ENCODE data around the gene MT1F. TPM values are rescaled to one million over a fixed set of nuclear protein-coding genes. Genes with fewer than 3 reads are reported as not detected.

The MT1F gene
- total RNA-seq, 2 donors from 2014 or later, result 27.5 to 92.0 TPM

DNA sequence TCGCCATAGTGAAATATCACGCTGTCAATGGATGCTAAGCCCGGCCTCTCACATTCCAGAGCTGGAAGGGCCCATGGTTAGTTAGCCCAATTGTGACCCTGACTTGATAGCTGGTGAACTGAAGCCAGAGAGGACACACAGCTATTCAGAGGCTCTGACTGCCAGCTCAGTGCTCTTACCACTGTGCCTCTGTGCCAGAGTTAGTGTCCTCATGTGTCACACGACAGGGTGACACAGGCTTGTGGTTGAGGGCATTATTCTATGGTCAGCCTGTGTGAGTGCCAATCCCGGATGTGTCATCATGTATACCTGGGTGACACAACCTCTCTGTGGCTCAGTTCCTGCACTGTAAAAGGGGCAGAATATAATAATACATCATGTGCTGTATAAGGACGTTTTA is 22.1 kb downstream of the MT1F start:
- no peaks in the 10 kb centered on the region for H3K27me3 ChIP-seq
- WGBS, 2 donors, result 77 to 85% methylated on average over 5 to 6 of the region's 6 CpGs
- H3K27ac ChIP-seq, result peak overlapping the region in 1 of 4 donors; percentile 41
- H3K4me1 ChIP-seq, result peaks cover 61% of the 10 kb centered on the region
- no peaks in the 10 kb centered on the region for H3K9me3 ChIP-seq
- intact Hi-C loops (cut with DNase I), result no loop called here
- no peaks in the 10 kb centered on the region for H3K36me3 ChIP-seq (replicated peaks in 1 of 2; ENCODE audit: insufficient read depth in 1 of 2, low read depth in 2 of 2)
- no peak overlapping the region for H3K4me3 ChIP-seq
- DNase-seq (peak in 2 of 4 donors; percentile 5 to 8), ATAC-seq (no peak)
- TF ChIP-seq, protein P1, sequence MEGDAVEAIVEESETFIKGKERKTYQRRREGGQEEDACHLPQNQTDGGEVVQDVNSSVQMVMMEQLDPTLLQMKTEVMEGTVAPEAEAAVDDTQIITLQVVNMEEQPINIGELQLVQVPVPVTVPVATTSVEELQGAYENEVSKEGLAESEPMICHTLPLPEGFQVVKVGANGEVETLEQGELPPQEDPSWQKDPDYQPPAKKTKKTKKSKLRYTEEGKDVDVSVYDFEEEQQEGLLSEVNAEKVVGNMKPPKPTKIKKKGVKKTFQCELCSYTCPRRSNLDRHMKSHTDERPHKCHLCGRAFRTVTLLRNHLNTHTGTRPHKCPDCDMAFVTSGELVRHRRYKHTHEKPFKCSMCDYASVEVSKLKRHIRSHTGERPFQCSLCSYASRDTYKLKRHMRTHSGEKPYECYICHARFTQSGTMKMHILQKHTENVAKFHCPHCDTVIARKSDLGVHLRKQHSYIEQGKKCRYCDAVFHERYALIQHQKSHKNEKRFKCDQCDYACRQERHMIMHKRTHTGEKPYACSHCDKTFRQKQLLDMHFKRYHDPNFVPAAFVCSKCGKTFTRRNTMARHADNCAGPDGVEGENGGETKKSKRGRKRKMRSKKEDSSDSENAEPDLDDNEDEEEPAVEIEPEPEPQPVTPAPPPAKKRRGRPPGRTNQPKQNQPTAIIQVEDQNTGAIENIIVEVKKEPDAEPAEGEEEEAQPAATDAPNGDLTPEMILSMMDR (IDR thresholded peaks at IDR 0.05), result no peak
- TF ChIP-seq POLR2A (IDR thresholded peaks at IDR 0.05), result no peak

DNA sequence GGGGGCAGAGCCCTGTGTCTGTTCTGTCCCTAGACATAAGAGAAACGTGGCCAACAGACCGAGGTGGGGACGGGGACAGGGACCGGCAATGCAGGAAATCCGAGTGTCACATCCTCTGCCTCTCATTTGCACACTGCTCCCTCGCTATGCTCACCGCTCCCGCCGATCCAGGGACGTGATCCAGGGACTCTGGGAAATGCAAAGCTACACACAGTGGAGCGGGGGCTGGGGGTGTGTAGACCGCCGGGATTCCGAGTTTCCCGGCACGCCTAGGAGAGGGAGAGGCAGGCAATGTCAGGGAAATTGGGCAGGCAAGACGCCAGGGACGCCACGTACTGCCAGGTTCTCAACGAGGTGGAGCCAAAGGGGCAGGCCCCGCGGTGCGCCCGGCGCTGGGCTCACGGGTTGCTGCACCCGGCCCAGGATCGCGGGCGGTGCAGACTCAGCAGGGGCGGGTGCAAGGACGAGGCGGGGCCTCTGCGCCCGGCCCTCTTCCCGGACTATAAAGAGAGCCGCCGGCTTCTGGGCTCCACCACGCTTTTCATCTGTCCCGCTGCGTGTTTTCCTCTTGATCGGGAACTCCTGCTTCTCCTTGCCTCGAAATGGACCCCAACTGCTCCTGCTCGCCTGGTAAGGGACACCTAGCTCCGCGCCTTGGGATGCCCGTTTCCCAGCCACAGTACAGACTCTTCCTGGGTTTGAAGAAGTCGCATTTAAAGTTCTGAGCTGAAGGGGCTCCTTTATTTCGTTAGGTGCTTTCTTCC is 24.4 kb downstream of the MT1F start, which contains the start of gene MT1X:
MT1X (plus strand) TSS at position 532 of the 764 bp plus-strand sequence; CDS start at position 603, 71 bp downstream.
- no peaks in the 10 kb centered on the region for H3K27me3 ChIP-seq
- TF ChIP-seq, protein P1 (IDR thresholded peaks at IDR 0.05), result peak in 1 of 7 experiments; percentile 6
- peak; percentile 99 to 100 (median 100) for TF ChIP-seq POLR2A (IDR thresholded peaks at IDR 0.05)
- H3K27ac ChIP-seq, result peak within 1 kb of the TSS; percentile 81 to 93 (median 88)
- no peaks in the 10 kb centered on the region for H3K9me3 ChIP-seq
- ATAC-seq (peak; percentile 93), DNase-seq (peak; percentile 96 to 98 (median 98))
- peak within 1 kb of the TSS; percentile 60 to 64 for H3K4me3 ChIP-seq
- H3K36me3 ChIP-seq (replicated peaks in 1 of 2; ENCODE audit: insufficient read depth in 1 of 2, low read depth in 2 of 2), result no peaks in the 10 kb centered on the region
- WGBS, 2 donors, result 0 to 1% methylated on average over 16 to 49 of the region's 49 CpGs
- peaks cover 72% of the 10 kb centered on the region for H3K4me1 ChIP-seq
- intact Hi-C loops (cut with DNase I), result no loop called here

DNA sequence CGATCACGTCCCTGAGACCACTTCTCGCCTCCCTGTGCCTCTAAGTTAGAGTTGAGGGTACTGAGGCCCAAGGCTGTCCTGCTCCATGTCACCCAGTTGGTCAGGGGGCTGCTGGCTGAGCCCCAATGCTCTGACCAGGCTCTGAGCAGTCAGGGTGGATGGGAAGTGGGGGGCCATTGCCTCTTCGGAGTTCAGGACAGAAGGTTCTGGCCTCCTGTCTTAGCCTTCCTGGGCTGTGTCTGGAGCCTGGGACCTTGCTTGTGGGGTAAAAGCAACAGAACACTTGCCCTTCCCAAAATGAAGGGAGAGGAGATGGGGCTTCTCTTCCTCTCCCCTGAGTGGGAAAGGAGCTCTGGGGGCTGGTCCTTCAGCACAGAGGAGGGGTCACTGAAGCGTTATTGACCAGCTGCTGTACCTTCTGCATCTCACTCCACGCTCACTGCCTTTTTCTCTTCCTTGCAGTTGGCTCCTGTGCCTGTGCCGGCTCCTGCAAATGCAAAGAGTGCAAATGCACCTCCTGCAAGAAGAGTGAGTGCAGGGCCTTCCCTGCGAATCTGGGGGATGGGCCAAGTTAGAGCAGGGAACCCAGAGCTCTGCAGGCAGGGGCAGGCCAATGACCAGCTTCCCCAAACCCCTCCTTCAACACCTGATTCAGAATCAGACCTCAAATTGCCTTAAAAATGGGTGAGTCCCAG is 25.1 kb downstream of the MT1F start:
- Histone ChIP-seq H3K4me3 (peak overlapping the region; percentile 60 to 64), H3K36me3 (replicated peaks in 1 of 2; ENCODE audit: insufficient read depth in 1 of 2, low read depth in 2 of 2) (no peaks in the 10 kb centered on the region), H3K9me3 (no peaks in the 10 kb centered on the region), H3K27ac (peak overlapping the region; percentile 65 to 93 (median 88)), H3K27me3 (no peaks in the 10 kb centered on the region), H3K4me1 (peaks cover 65% of the 10 kb centered on the region)
- TF ChIP-seq POLR2A (IDR thresholded peaks at IDR 0.05), result no peak
- TF ChIP-seq, protein P1 (IDR thresholded peaks at IDR 0.05), result no peak
- intact Hi-C loops (cut with DNase I), result no loop called here
- no peak for ATAC-seq
- WGBS, 2 donors, result 3 to 7% methylated on average over 8 of the region's 8 CpGs
- DNase-seq, result peak in 2 of 4 donors; percentile 35 to 41

DNA sequence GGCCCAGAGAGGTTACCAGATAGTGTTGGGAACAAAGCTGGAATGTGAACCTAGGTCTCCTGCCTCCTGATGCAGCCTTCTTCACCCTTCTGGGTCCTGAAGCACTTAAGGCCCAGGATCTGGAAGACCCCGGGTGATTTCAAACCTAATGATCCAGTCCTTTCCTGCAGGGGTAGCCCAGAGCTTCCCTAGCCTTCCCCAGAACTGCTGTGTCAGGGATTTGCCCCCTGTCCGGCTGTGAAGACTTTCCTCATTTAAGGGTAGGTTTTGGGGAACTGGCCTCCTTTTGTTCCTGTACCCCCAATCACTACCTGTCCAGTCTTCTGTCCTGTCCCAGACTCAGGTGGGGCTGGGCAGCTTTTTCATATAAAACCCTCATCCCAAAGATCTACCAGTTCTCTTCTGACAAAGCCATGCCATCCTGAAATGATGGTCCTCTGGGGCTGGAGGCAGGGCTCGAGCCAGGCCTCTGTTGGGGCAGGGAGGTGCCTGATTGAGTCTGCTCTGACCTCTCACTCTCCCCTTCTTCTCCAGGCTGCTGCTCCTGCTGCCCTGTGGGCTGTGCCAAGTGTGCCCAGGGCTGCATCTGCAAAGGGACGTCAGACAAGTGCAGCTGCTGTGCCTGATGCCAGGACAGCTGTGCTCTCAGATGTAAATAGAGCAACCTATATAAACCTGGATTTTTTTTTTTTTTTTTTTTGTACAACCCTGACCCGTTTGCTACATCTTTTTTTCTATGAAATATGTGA is 25.8 kb downstream of the MT1F start:
- no peaks in the 10 kb centered on the region for H3K9me3 ChIP-seq
- WGBS, 2 donors, result 15 to 25% methylated on average over 5 of the region's 5 CpGs
- no peaks in the 10 kb centered on the region for H3K36me3 ChIP-seq (replicated peaks in 1 of 2; ENCODE audit: insufficient read depth in 1 of 2, low read depth in 2 of 2)
- DNase-seq (peak; percentile 35 to 58 (median 48)), ATAC-seq (no peak)
- no peaks in the 10 kb centered on the region for H3K27me3 ChIP-seq
- TF ChIP-seq POLR2A (IDR thresholded peaks at IDR 0.05), result peak in 2 of 3 donors; percentile 17 to 45
- TF ChIP-seq, protein P1 (IDR thresholded peaks at IDR 0.05), result no peak
- intact Hi-C loops (cut with DNase I), result no loop called here
- H3K4me3 ChIP-seq, result peak overlapping the region; percentile 60 to 64
- H3K27ac ChIP-seq, result peak overlapping the region; percentile 65 to 93 (median 88)
- H3K4me1 ChIP-seq, result peaks cover 63% of the 10 kb centered on the region
